ENCODE results near the gene EDEM1. TPM values are rescaled to one million over a fixed set of nuclear protein-coding genes. Genes with fewer than 3 reads are reported as not detected.
A peak's percentile ranks its signal among the peaks of the same experiment; 100 is the strongest.

EDEM1 gene
- total and polyA plus RNA-seq, 10 of the 15 experiments (the other 5 are each of a cell fraction or from before 2014, with no cell fraction given) = 18.9 to 138 (median 57.5) TPM

DNA sequence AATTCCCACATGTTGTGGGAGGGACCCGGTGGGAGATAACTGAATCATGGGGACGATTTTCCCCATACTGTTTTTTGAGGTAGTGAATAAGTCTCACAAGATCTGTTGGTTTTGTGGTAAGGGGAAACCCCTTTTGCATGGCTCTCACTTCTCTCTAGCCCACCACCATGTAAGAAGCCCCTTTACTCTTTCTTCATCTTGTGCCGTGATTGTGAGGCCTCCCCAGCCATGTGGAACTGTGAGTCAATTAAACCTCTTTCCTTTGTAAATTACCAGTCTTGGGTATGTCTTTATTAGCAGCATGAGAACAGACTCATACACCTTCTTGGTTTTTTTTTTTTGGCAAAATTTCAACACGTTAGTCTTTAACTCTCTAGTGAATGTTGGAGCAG lies 47.3 kb upstream of the EDEM1 start:
- intact Hi-C loops (cut with micrococcal nuclease; ENCODE audit: unreplicated experiment) (loop anchor here (2.0 kb wide), 2 partner anchors 47 to 159 kb away; partner anchors contain the start of gene EDEM1), in situ Hi-C loops (cut with MboI) (no loop called here)
- ChIA-PET RAD21 (ENCODE audit: unreplicated experiment) (interaction anchor here (1.2 to 6.1 kb wide), 7 partner anchors 11 to 158 kb away, joined by 4 to 93 read pairs (median 13); no protein-coding TSS in a partner anchor), CTCF (interaction anchor here (2.1 to 7.3 kb wide), 3 partner anchors 11 to 158 kb away, joined by 6 to 163 read pairs (median 11); partner anchors contain the start of gene EDEM1), POLR2A (interaction anchor here (0.6 to 5.4 kb wide), 6 partner anchors 15 to 209 kb away, joined by 5 to 67 read pairs (median 6); no protein-coding TSS in a partner anchor), SMC1A (ENCODE audit: uncharacterized antibody, unreplicated experiment) (interaction anchor here (0.6 to 10.3 kb wide), 12 partner anchors 11 to 549 kb away, joined by 3 to 284 read pairs (median 4); partner anchors contain the start of gene EDEM1)
- no peaks in the 10 kb centered on the region for H4K20me1 ChIP-seq (ENCODE audit: control insufficient read depth, insufficient read depth)
- peaks cover 4 to 7% of the 10 kb centered on the region in 2 experiments; a peak in 3 of 4 replicates for H3K36me3 ChIP-seq (ENCODE audit: control insufficient read depth in 2 of 2, insufficient read depth in 2 of 2, low read length in 1 of 2)
- H3K9ac ChIP-seq (ENCODE audit: control insufficient read depth, insufficient read depth, low read length) = peak overlapping the region; percentile 15
- FAIRE-seq (peak; percentile 13), ATAC-seq (peak; percentile 58), DNase-seq (ENCODE audit: low read depth, low spot score) (no peak)
- peak overlapping the region; percentile 61 for H3K4me2 ChIP-seq (ENCODE audit: control insufficient read depth, insufficient read depth)
- peaks cover 57% of the 10 kb centered on the region for H3K4me1 ChIP-seq (ENCODE audit: control insufficient read depth, insufficient read depth, low read length)
- peaks cover 91% of the 10 kb centered on the region for H3K79me2 ChIP-seq (ENCODE audit: control insufficient read depth, insufficient read depth, low read length)
- H3K9me3 ChIP-seq (replicated peaks; ENCODE audit: control insufficient read depth, insufficient read depth, low read length) = peaks cover 31% of the 10 kb centered on the region
- peak overlapping the region; percentile 90 for H3K27ac ChIP-seq (ENCODE audit: control insufficient read depth, insufficient read depth)
- H2AFZ ChIP-seq (ENCODE audit: control insufficient read depth, low read depth, low read length) = no peak overlapping the region; the same call in 1 of the 2 replicates
- WGBS (ENCODE audit: insufficient coverage, insufficient replicate concordance, low lambda C conversion rate, missing lambda C conversion rate) = 19% methylated on average over 4 of the region's 4 CpGs
- no TSS peak for BruUV-seq (replicated peaks)
- no peaks in the 10 kb centered on the region for H3K27me3 ChIP-seq (replicated peaks in 1 of 2; ENCODE audit: control insufficient read depth in 2 of 2, insufficient read depth in 2 of 2, low read length in 1 of 2)
- H3K4me3 ChIP-seq = peak overlapping the region; percentile 24; the same call in 1 of the 2 replicates
- TF ChIP-seq RELA (IDR thresholded peaks at IDR 0.05; ENCODE audit: borderline replicate concordance, partially characterized antibody) (peak; percentile 68), RCOR1 (conservative IDR thresholded peaks at IDR 0.05; ENCODE audit: low read depth, low read length) (no peak), BCL11A (IDR thresholded peaks at IDR 0.05; ENCODE audit: low read depth, low read length) (peak; percentile 51), IKZF2 (IDR thresholded peaks at IDR 0.05) (peak; percentile 73 to 80; a peak in 3 of 4 replicates), CBFB (IDR thresholded peaks at IDR 0.05; ENCODE audit: low read depth) (peak; percentile 70; the same call in 1 of the 2 replicates), EP300 (IDR thresholded peaks at IDR 0.05; ENCODE audit: borderline replicate concordance in 1 of 2, control insufficient read depth in 1 of 2, low read depth in 2 of 2, low read length in 2 of 2) (peak; percentile 33 to 39; a peak in 2 of 4 replicates), DPF2 (IDR thresholded peaks at IDR 0.05) (peak; percentile 37), MTA3 (IDR thresholded peaks at IDR 0.05; ENCODE audit: borderline replicate concordance, low read length) (0 out of 2 replicates have a peak, but pooled peaks have one; percentile 47), FOXM1 (IDR thresholded peaks at IDR 0.05; ENCODE audit: low read depth, low read length) (peak; percentile 71), TCF12 (IDR thresholded peaks at IDR 0.05; ENCODE audit: low read depth, low read length) (0 out of 2 replicates have a peak, but pooled peaks have one; percentile 10), BMI1 (IDR thresholded peaks at IDR 0.05; ENCODE audit: borderline replicate concordance) (peak; percentile 39; the same call in 1 of the 2 replicates), SPI1 (IDR thresholded peaks at IDR 0.05; ENCODE audit: borderline replicate concordance, insufficient read depth, low read depth, low read length) (peak; percentile 67; the same call in 1 of the 2 replicates), NFXL1 (IDR thresholded peaks at IDR 0.05; ENCODE audit: borderline replicate concordance) (no peak), IRF4 (IDR thresholded peaks at IDR 0.05; ENCODE audit: low read depth, low read length) (0 out of 2 replicates have a peak, but pooled peaks have one; percentile 55), MEF2B (IDR thresholded peaks at IDR 0.05; ENCODE audit: partially characterized antibody, poor library complexity, severe bottlenecking) (peak; percentile 73)
- TF ChIP-seq, protein P1, sequence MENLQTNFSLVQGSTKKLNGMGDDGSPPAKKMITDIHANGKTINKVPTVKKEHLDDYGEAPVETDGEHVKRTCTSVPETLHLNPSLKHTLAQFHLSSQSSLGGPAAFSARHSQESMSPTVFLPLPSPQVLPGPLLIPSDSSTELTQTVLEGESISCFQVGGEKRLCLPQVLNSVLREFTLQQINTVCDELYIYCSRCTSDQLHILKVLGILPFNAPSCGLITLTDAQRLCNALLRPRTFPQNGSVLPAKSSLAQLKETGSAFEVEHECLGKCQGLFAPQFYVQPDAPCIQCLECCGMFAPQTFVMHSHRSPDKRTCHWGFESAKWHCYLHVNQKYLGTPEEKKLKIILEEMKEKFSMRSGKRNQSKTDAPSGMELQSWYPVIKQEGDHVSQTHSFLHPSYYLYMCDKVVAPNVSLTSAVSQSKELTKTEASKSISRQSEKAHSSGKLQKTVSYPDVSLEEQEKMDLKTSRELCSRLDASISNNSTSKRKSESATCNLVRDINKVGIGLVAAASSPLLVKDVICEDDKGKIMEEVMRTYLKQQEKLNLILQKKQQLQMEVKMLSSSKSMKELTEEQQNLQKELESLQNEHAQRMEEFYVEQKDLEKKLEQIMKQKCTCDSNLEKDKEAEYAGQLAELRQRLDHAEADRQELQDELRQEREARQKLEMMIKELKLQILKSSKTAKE (IDR thresholded peaks at IDR 0.05; ENCODE audit: low read depth, poor library complexity, severe bottlenecking) = peak; percentile 86
- TF ChIP-seq, protein P2, sequence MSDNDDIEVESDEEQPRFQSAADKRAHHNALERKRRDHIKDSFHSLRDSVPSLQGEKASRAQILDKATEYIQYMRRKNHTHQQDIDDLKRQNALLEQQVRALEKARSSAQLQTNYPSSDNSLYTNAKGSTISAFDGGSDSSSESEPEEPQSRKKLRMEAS (IDR thresholded peaks at IDR 0.05; ENCODE audit: low read depth, low read length) = no peak
- TF ChIP-seq, protein P3, sequence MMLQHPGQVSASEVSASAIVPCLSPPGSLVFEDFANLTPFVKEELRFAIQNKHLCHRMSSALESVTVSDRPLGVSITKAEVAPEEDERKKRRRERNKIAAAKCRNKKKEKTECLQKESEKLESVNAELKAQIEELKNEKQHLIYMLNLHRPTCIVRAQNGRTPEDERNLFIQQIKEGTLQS (IDR thresholded peaks at IDR 0.05; ENCODE audit: borderline replicate concordance, extremely low read depth, low read depth, low read length) = no peak
- TF ChIP-seq, protein P4, sequence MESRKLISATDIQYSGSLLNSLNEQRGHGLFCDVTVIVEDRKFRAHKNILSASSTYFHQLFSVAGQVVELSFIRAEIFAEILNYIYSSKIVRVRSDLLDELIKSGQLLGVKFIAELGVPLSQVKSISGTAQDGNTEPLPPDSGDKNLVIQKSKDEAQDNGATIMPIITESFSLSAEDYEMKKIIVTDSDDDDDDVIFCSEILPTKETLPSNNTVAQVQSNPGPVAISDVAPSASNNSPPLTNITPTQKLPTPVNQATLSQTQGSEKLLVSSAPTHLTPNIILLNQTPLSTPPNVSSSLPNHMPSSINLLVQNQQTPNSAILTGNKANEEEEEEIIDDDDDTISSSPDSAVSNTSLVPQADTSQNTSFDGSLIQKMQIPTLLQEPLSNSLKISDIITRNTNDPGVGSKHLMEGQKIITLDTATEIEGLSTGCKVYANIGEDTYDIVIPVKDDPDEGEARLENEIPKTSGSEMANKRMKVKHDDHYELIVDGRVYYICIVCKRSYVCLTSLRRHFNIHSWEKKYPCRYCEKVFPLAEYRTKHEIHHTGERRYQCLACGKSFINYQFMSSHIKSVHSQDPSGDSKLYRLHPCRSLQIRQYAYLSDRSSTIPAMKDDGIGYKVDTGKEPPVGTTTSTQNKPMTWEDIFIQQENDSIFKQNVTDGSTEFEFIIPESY (IDR thresholded peaks at IDR 0.05) = no peak

Measured in GM12878 (cell line).